B cell (primary cell): ENCODE results near the gene SSBP3. TPM values are rescaled to one million over a fixed set of nuclear protein-coding genes. Genes with fewer than 3 reads are reported as not detected.

Experiments
- ATAC-seq: fragments of 200-7000 bp; cut with Tn5 transposase; one replicate; pipeline ENCODE4 v1.10.0; 2021; ENCODE audit warnings: low read depth, mild to moderate bottlenecking, moderate number of reproducible peaks, moderate library complexity
- CTCF ChIA-PET: fragments of 350-600 bp; sonication (Branson Sonifier 250); formaldehyde crosslinking; loops from one replicate; lab custom pipeline; 2021; ENCODE audit warnings: antibody characterized with exemption, inconsistent platforms; lab: Charles Lee
- POLR2A ChIA-PET: fragments of 350-600 bp; sonication (Branson Sonifier 250); formaldehyde crosslinking; loops from one replicate; lab custom pipeline; 2021; ENCODE audit warnings: antibody characterized with exemption; lab: Charles Lee
- DNase-seq: peaks from one replicate; pipeline ENCODE4 v3.0.0; 2013
- H2AFZ ChIP-seq: 2 replicates; pipeline ENCODE4 v1.6.1; 2012; ENCODE audit warnings: mild to moderate bottlenecking, low read depth, low read length; ENCODE audit not compliant: insufficient read depth, poor library complexity, severe bottlenecking
- H3K27ac ChIP-seq, 2 donors: 1 replicate in 1 of 2; 2 replicates in 1 of 2; pipeline ENCODE4 v1.5.1; 2012 to 2013; ENCODE audit warnings: low read length in 2 of 2, mild to moderate bottlenecking in 2 of 2, moderate library complexity in 1 of 2
- H3K27me3 ChIP-seq, 4 experiments: fragments of 200-600 bp in 1 of 4; sonication (generic) in 1 of 4; replicated peaks in 1 of 4; 1 replicate in 2 of 4; 2 replicates in 2 of 4; pipeline versions ENCODE4 v1.6.1 to v1.7.0; 2013 to 2016; ENCODE audit warnings: low read length in 3 of 4, mild to moderate bottlenecking in 2 of 4, mixed read lengths in 1 of 4, moderate library complexity in 1 of 4; ENCODE audit not compliant: insufficient read depth in 4 of 4, control insufficient read depth in 3 of 4; ENCODE audit errors: control extremely low read depth in 1 of 4
- H3K36me3 ChIP-seq, 2 experiments: replicated peaks in 1 of 2; 1 replicate in 1 of 2; 2 replicates in 1 of 2; pipeline versions ENCODE4 v1.6.1 to v1.7.1; 2013; ENCODE audit warnings: low read length in 1 of 2; ENCODE audit not compliant: insufficient read depth in 2 of 2, control insufficient read depth in 1 of 2; ENCODE audit errors: control extremely low read depth in 1 of 2, extremely low read depth in 1 of 2
- H3K4me1 ChIP-seq, 2 donors: fragments of 200-600 bp in 1 of 2; sonication (generic) in 1 of 2; 1 replicate in 1 of 2; 2 replicates in 1 of 2; pipeline versions ENCODE4 v1.5.1 to v1.6.1; 2013 to 2017; ENCODE audit warnings: low read length in 2 of 2; ENCODE audit not compliant: control insufficient read depth in 2 of 2, insufficient read depth in 2 of 2
- H3K4me2 ChIP-seq: replicated peaks from 2 replicates; pipeline ENCODE3; 2012; ENCODE audit warnings: mild to moderate bottlenecking, low read depth, low read length; ENCODE audit not compliant: poor library complexity, severe bottlenecking
- H3K4me3 ChIP-seq, 5 experiments: fragments of 200-600 bp in 1 of 5; sonication (generic) in 1 of 5; 1 replicate in 3 of 5; 2 replicates in 2 of 5; pipeline versions ENCODE4 v1.5.1 to v1.7.0; 2011 to 2016; ENCODE audit warnings: low read length in 4 of 5, mild to moderate bottlenecking in 4 of 5, low read depth in 2 of 5, control low read depth in 1 of 5, moderate library complexity in 1 of 5; ENCODE audit not compliant: insufficient read depth in 1 of 5; ENCODE audit errors: control extremely low read depth in 1 of 5, extremely low read depth in 1 of 5
- H3K79me2 ChIP-seq: fragments of 200-600 bp; sonication (generic); one replicate; pipeline ENCODE4 v1.6.0; 2016; ENCODE audit warnings: low read length; ENCODE audit not compliant: control insufficient read depth, insufficient read depth
- H3K9ac ChIP-seq: fragments of 200-600 bp; sonication (generic); 2 replicates; pipeline ENCODE4 v1.6.1; 2017; ENCODE audit warnings: mild to moderate bottlenecking, low read length, moderate library complexity
- H3K9me3 ChIP-seq, 3 donors: one replicate each; pipeline versions ENCODE4 v1.6.1 to v1.7.1; 2013; ENCODE audit warnings: low read length in 2 of 3; ENCODE audit not compliant: control insufficient read depth in 2 of 3, insufficient read depth in 1 of 3; ENCODE audit errors: control extremely low read depth in 1 of 3
- H4K20me1 ChIP-seq: 2 replicates; pipeline ENCODE4 v1.6.0; 2012; ENCODE audit warnings: mild to moderate bottlenecking, low read length; ENCODE audit not compliant: insufficient read depth, control insufficient read depth, poor library complexity, severe bottlenecking
- H3K27ac Mint-ChIP-seq: one replicate; pipeline ENCODE4 v1.8.0; 2021; ENCODE audit warnings: mixed read lengths
- H3K27me3 Mint-ChIP-seq: one replicate; pipeline ENCODE4 v1.8.0; 2021; ENCODE audit warnings: mixed read lengths
- H3K4me1 Mint-ChIP-seq: one replicate; pipeline ENCODE4 v1.8.0; 2021; ENCODE audit warnings: mixed read lengths
- H3K4me3 Mint-ChIP-seq: one replicate; pipeline ENCODE4 v1.8.0; 2021; ENCODE audit warnings: mixed read lengths
- H3K9me3 Mint-ChIP-seq: one replicate; pipeline ENCODE4 v1.8.0; 2022; ENCODE audit warnings: mixed read lengths; ENCODE audit not compliant: insufficient read depth
- CTCF ChIP-seq: fragments of 200-600 bp; IDR thresholded peaks from one replicate; pipeline ENCODE4 v1.8.0; 2022; ENCODE audit warnings: antibody characterized with exemption, mild to moderate bottlenecking
- EZH2 ChIP-seq: IDR thresholded peaks from 2 replicates; pipeline ENCODE4 v1.6.1; 2012; ENCODE audit warnings: borderline replicate concordance, low read depth, mild to moderate bottlenecking, moderate library complexity, low read length; ENCODE audit not compliant: insufficient read depth, poor library complexity, severe bottlenecking
- WGBS: methylation state at CpG from one replicate; pipeline ENCODE4 v1.1.5; 2013; ENCODE audit warnings: missing lambda C conversion rate; ENCODE audit not compliant: insufficient coverage; 5-methylcytosine and 5-hydroxymethylcytosine counted together
- intact Hi-C: fragments of 100-400 bp; cut with micrococcal nuclease; formaldehyde crosslinking; loops from one replicate; pipeline ENCODE4 v1.10.0; 2022
- polyA plus RNA-seq: library from polyadenylated mRNA; depleted of rRNA; stranded (reverse); fragments of >200 nt; gene quantifications from 2 replicates; pipeline ENCODE4 v1.2.3, GENCODE V29; 2012
- total RNA-seq, 2 donors: library from RNA; stranded (reverse); fragments of 120-200 nt in 1 of 2; gene quantifications; 1 replicate in 1 of 2; 2 replicates in 1 of 2; pipeline versions ENCODE4 v1.2.3 to v1.2.4, GENCODE V29; 2013 to 2022

Gene SSBP3
- total and polyA plus RNA-seq, 2 donors (not counting 1 experiment from before 2014, with no cell fraction given) = 16.9 to 30.7 TPM

GRCh38 chr1:54404263-54404662 lies 1.9 kb downstream of the SSBP3 start:
- peaks cover 33 to 38% of the 10 kb centered on the region in 2 donors for H3K4me1 ChIP-seq
- intact Hi-C loops = loop anchor here (10.0 kb wide), 1 partner anchor 811 kb away; the partner anchor contains the start of gene USP24
- peak overlapping the region; percentile 96 for H3K4me2 ChIP-seq
- peaks cover 9% of the 10 kb centered on the region for H3K79me2 ChIP-seq
- H3K36me3 ChIP-seq = peaks cover 1 to 26% of the 10 kb centered on the region in 2 experiments
- H3K4me3 Mint-ChIP-seq = peak overlapping the region; percentile 87
- no peak overlapping the region for H3K4me3 ChIP-seq
- H3K9me3 Mint-ChIP-seq = no peaks in the 10 kb centered on the region
- no peak overlapping the region for H3K9ac ChIP-seq
- ATAC-seq = no peak
- H4K20me1 ChIP-seq = peaks cover 15% of the 10 kb centered on the region
- WGBS = 73% methylated on average over 9 of the region's 11 CpGs
- no peaks in the 10 kb centered on the region for H3K27me3 Mint-ChIP-seq
- H3K4me1 Mint-ChIP-seq = peaks cover 41% of the 10 kb centered on the region
- no peak overlapping the region for H3K27ac ChIP-seq
- ChIA-PET POLR2A (no interaction called here), CTCF (interaction anchor here (0.8 to 1.1 kb wide), 2 partner anchors 83 to 85 kb away, joined by 3 to 9 read pairs; no protein-coding TSS in a partner anchor)
- no peak for DNase-seq
- TF ChIP-seq EZH2 (no peak), CTCF (no peak)
- H3K27ac Mint-ChIP-seq = no peak overlapping the region
- H3K27me3 ChIP-seq = peaks cover 0 to 5% (median 0%) of the 10 kb centered on the region in 4 experiments
- no peak overlapping the region for H2AFZ ChIP-seq
- peaks cover 0 to 3% (median 0%) of the 10 kb centered on the region in 3 donors for H3K9me3 ChIP-seq

GRCh38 chr1:54403808-54404261 lies 2.4 kb downstream of the SSBP3 start:
- intact Hi-C loops = loop anchor here (10.0 kb wide), 1 partner anchor 811 kb away; the partner anchor contains the start of gene USP24
- no peaks in the 10 kb centered on the region for H3K9me3 Mint-ChIP-seq
- TF ChIP-seq EZH2 = no peak
- TF ChIP-seq CTCF = no peak
- peaks cover 37% of the 10 kb centered on the region for H3K4me1 Mint-ChIP-seq
- Histone ChIP-seq H3K9ac (no peak overlapping the region), H3K27me3 (peaks cover 0 to 5% (median 0%) of the 10 kb centered on the region in 4 experiments), H3K36me3 (peaks cover 1 to 30% of the 10 kb centered on the region in 2 experiments), H4K20me1 (peaks cover 15% of the 10 kb centered on the region), H3K4me2 (peak overlapping the region; percentile 96), H3K79me2 (peaks cover 9% of the 10 kb centered on the region), H2AFZ (no peak overlapping the region), H3K9me3 (peaks cover 0 to 3% (median 0%) of the 10 kb centered on the region in 3 donors), H3K4me1 (peaks cover 29 to 34% of the 10 kb centered on the region in 2 donors), H3K4me3 (no peak overlapping the region), H3K27ac (no peak overlapping the region)
- H3K4me3 Mint-ChIP-seq = peak overlapping the region; percentile 87
- no peak overlapping the region for H3K27ac Mint-ChIP-seq
- ATAC-seq (no peak), DNase-seq (peak; percentile 17)
- H3K27me3 Mint-ChIP-seq = no peaks in the 10 kb centered on the region
- 17% methylated on average over 5 of the region's 10 CpGs for WGBS
- POLR2A ChIA-PET = no interaction called here
- CTCF ChIA-PET = interaction anchor here (0.7 to 0.8 kb wide), 2 partner anchors 85 to 204 kb away, joined by 3 to 5 read pairs; no protein-coding TSS in a partner anchor
